Endometrial microvascular endothelial cells (primary cell): ENCODE results near the gene ARL5A. TPM values are rescaled to one million over a fixed set of nuclear protein-coding genes. Genes with fewer than 3 reads are reported as not detected.

Source experiments
- in situ Hi-C: cut with HindIII; loops from 2 replicates; pipeline ENCODE4 v1.10.0; 2017; ENCODE audit warnings: low sequenced_read_pairs, low pct_unique_long_range_greater_than_20kb; ENCODE audit errors: inconsistent ontology term
- total RNA-seq: library from RNA; depleted of rRNA; stranded (reverse); fragments of >200 nt; gene quantifications from one replicate; pipeline ENCODE4 v1.2.3, GENCODE V29; 2015; ENCODE audit errors: inconsistent ontology term

The ARL5A gene
- total RNA-seq, 1 donor from 2014 or later = 34.0 TPM

DNA sequence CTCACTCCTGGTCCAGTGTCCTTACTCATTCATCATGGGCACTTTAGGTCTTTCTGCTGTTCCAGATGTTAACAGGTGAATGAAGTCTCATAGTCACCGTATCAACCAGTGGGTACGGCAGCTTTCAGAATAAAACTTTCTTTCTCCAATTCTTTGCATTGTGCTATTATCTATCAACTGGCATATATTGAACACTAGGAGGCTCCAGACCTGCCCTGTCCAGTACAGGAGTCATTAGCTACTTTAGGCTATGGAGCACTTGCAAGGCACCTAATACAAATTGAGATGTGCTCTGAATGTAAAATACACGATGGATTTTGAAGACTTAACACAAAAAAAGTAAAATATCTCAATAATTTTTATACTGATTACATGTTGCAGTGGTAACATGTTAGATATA is 50.7 kb downstream of the ARL5A start:
- in situ Hi-C loops = no loop called here

DNA sequence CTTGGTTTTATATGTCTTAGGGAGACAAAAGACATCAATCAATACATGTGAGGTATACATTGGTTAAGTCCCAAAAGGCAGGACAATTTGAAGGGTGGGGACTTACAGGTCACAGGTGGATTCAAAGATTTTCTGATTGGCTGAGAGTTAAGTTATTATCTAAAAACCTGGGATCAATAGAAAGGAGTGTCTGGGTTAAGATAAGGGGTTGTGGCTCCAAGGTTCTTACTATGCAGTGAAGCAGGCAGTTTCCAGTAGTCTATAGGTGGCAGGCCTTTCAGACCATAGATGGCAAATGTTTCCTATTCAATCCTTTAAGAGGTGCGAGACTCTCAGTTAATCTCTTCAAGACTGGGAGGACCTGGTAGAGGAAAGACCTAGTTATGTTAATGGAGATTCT is 51.9 kb downstream of the ARL5A start:
- in situ Hi-C loops = no loop called here

DNA sequence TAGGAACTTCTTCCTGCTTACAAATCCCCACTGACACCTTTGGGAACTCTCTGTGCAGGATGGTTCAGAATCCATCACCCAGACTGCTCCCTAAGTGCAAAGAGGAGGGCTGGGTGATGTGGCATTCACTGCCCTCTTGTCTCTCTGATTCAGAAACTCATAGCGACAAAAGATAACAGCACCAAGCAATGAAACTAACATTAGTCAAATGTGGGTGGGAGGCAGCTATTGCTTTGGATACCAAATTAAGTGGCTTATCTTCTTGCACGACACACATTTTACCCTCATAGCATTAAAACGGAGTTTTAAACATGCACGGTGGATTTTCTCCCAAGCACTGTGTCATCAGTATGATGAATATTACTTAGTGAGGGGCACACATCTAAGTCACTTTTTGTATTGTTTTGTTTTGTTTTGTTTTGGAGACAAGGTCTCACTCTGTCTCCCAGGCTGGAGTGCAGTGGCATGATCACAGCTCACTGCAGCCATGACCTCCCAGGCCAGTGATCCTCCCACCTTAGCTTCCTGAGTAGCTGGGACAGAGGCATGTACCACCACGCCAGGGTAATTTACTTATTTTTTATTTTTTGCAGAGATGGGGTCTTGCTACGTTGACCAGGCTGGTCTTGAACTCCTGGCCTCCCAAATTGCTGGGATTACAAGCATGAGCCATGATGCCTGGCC is 53.0 kb downstream of the ARL5A start:
- in situ Hi-C loops = no loop called here

DNA sequence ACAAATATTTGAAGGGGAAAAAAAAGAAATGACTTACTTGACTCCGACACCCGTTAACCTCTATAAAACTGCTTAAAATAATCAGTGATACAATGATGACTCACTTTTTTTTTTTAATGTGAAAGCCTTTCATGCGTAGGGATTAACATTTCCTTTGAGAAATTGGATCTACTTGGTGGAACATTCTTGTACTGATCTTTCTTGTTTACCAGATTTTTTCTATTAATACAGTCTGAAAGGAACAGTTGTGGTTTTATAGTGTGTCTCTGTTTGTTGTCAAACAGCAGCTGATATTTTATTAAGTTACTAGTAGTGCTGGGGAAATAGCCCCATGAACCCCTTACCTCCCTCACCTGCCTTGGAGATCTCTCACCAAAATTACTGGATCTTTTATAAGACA is 53.7 kb downstream of the ARL5A start:
- in situ Hi-C loops = no loop called here

DNA sequence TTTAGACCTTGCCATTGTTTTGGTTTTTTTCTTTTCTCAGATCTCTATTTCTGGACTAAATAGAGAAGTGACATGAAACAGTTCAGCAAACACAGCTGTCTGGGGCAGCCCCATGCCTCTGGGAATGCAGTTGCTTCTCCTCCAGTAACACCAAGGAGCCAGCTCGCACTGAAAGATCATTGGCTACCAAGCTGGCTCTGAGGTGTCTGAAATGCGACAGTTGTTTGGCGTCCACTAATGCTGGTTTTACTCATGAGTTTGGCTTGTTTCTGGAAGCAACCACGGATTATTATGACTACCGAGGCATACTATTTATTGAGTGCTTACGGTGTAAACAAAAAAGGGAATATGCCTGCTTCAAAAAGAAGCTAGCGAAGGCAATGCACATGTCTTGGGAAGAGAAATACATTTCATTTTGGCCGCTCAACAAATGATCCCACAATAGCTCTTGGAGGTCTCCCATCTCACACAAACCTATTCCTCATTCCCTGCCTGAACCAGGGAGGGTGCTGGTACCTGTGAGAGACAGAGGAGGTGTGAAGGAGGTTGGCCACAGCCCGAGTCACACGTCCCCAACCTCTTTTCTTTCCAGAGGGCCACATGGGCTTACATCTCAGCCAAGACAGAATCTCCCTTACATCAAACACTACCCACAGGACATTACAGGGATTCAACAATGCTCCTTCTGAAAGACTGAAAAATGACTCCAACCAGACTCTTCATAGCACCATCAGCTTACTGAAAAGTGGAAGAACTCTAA is 56.4 kb downstream of the ARL5A start:
- in situ Hi-C loops = no loop called here

DNA sequence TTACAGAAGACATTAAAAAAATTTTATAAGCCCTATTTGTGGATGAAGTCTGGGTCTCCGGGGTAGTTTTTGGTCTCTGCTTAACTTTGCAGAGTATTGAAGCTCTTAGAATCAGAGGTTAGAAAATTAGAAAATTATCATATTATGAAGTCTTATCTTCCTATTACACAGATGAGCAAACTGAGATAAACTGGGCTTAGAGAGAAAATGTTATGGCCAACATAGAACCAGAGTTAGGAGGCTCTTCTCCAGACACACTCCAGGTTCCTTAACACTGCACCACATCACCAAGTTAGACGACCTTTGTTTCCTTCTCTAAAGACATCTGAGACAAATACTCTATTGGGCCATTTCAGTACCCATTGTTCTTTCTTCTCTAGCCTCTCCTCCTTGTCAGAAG is 57.2 kb downstream of the ARL5A start:
- in situ Hi-C loops = no loop called here

DNA sequence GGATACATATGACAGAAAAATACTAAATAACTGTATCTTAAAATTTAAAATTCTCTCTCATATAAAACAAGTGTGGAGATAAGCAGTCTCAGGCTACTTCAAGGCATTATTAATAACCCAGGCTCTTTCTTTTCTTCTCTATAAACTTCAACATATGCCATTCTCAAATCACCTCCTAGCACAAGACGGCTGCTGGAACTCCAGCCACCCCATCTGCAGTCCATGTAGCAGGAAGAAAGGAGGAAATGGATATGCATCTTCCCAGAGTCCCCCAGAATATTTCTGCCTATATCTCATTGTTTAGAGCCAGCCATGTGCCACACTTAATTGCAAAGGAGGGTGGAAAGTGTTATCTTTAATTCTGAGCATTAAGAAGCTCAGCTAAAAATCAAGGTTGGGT is 58.6 kb downstream of the ARL5A start:
- in situ Hi-C loops = no loop called here

DNA sequence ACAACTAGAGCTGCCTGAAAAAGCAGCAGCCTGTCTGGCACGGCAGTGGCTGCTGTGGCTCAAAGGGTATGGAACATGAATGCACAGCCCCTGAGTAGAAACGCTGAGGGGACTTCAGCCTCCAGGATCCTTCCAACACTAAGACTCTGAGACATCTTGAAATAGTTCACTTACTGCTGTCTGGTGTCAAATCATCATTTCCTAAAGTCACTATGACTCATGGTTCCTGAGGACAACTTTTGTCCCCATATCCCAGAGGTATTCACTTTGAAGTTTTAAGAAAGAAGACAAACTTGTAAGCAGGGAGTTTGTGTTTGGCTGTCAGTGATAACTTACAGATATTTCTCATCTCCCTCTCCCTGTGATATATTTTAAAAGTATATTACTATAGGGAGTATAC is 60.7 kb downstream of the ARL5A start:
- in situ Hi-C loops = no loop called here

DNA sequence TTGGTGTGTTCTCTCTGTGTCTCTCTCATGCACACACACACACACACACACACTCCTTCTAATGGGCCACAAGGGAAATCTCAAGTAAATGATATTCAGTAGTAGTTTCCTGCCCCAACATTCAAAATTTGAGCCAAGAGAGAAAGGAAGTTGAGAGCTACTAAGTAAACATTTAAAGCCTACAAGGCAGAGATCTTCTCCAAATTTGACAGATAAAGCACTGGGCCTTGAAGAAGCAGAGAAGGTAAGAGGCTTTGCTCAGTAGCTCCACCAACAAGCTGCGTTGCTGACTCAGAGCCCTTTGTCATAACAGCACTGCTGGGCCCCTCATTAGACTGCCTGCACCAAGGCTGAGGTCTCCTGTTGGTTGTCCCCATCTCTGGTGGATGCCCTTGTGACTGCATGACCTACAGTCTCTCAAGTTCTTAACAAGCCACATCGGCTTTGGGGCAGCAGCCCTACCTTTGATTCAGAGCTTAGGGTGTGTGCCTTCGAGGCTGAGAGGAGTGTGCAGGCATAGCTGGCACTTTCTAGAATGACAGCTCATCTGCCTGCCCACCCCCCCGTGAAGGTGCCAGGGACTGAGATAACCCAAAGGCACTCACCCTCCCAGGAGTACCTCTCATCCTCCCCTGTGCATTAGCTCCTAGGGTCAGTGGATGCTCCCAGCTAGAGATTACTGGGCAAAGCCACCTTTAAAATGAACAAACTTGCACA is 61.6 kb downstream of the ARL5A start:
- in situ Hi-C loops = no loop called here

DNA sequence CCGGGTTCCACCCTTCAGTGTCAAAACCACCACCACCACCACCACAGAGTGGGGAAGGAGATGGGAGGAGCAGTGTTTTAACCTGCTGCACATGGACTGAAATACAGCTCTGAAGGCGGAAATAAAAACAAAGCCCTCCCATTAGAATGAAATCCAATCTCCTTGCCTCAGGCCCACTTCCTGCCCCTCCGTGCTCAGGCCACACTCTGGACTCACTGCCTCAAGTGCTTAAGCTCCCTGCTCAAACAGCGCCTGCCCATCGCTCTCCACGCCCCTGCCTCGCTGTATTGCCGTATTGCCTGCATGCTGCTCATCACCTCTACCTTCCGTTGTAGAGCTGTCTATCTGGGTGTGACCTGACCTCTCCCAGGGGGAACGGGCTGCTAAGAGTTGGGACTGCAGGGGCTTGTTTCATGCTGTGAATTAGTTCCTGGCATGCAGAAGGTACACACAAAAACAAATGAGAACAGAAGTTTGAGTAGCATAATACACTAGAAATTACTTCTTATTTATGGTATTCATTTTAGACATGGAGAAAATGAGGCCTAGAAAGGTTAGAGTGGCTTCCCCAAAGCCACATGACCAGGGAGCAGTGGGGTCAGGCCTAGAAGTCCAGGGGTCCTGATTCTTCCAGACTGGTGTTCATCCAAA is 62.3 kb downstream of the ARL5A start:
- in situ Hi-C loops = no loop called here

DNA sequence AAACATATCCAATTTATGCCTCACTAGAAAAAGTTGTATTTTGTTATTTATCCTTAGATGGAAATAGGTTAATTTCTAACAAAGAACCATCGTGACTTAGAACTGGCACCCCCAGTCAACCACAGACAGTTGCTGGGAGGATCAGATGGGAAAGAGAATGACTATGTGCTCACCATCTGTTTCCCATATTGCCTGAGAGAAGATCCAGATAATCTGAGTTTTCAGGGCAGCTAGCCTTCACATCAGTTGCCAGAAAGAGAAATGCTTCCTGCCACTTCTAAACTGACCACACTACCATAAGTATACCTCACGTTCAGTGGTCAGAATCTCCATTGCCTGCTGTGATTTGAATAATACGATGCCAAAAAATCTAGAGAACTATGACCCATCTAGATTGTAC is 65.5 kb downstream of the ARL5A start:
- in situ Hi-C loops = no loop called here

DNA sequence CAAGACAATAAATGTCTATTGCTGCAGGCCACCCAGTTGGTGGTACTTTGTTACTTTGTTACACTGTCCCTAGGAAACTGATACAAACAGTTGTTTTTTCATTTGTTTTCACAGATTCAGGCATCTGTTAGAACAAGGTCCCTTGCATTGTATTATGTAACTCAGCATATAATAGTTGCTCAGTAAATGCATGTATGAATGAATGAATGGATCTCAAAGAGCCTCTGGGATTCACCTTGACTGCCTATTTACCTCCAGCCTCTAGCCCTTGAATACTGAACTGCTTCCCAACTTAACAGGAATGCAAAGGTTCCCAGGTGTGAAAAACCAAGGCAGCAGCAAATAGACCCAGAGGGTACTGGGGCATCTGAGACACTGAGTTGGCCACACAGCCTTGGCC is 66.5 kb downstream of the ARL5A start:
- in situ Hi-C loops = no loop called here

DNA sequence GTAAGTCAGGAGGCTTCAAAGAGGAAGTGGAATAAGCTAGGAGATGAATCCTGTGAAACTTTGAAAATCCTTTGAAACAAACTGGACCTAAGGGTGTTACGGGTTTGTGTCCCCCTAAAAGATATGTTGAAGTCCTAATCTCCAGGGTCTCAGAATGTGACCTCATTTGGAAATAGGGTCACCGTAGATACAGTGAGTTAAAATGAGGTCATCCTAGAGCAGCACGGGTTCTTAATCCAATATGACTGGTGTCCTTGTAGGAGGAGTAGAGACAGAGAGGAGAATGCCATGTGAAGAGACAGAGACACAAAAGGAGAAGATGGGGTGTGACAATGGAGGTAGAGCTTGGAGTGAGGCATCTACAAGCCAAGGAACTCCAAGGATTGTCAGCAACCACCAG is 67.0 kb downstream of the ARL5A start:
- in situ Hi-C loops = no loop called here

DNA sequence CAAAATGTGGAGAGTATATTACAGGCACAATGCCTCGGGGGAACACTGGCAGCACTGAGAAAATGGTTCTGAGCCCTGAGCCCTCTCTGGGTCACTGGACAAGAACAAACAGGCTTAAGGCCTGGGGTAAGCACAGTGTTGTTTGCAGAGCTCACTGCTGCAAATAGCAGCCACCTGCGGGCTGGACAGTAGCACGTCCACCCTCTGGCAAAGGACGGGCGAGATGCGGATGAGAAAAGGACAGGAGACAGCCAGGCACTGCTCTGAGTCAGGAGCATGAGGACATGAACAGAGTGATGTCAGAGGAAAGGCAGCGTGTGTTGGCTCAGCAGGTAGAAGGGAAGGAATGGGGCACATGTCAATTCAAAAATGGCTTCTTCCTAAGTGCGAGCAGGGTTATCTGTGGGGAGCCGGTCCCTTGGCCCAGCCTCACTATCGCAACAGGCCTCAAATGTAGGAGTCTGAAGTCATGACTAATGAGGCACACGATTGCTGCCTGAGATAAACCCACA is 68.0 kb downstream of the ARL5A start:
- in situ Hi-C loops = no loop called here

DNA sequence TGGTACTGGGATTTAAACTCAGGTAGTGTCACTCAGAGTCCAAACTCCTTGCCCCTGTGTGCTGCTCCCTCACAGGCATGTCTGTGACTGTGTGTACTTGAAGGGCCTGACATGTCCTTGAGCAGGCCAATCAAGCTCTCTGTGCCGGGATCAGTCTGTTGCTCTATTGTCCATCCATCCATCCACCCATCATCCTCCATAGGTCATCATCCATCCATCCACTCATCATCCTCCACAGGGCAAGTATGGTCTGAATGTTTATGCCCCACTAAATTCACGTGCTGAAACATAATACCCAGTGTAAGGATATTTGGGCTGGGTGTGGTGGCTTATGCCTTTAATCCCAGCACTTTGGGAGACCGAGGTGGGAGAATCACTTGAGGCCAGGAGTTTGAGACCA is 69.5 kb downstream of the ARL5A start:
- in situ Hi-C loops = no loop called here

DNA sequence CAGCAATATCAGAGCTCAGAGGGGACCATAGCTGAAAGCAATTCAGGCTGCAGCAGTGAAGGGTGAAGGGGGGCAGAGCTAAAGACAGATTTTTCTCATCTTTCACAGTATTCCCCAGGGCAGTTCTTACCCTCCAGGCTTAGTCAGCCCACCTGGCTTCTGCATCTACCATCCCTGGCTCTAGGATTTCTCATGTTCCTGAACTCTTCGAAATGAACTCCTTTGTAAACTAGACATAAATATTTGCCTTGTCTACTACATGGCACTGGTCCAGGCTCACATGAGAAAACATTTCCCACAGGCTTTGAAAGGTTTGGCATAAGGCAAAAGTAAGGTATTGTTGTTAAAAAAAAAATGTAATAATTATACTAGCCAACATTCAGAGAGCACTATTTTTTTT is 70.4 kb downstream of the ARL5A start:
- in situ Hi-C loops = no loop called here

DNA sequence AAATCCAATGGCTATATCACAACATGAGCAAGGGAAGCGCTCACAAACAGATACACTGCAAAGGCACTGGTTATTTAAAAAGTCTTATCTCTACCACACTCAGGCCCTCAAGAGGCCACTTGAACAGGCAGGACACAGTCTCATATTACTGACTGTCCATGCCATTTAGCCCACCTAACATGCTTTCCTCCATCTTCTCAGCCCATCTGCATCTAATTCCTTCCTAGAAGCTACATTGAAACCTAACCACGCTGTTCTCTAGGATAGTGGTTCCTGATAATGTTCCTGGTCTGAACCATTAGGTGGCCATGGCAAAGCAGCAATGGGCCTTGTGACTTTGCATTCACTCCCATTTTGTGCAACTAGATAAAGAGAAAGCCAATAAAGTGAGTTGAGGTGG is 71.4 kb downstream of the ARL5A start:
- in situ Hi-C loops = no loop called here

DNA sequence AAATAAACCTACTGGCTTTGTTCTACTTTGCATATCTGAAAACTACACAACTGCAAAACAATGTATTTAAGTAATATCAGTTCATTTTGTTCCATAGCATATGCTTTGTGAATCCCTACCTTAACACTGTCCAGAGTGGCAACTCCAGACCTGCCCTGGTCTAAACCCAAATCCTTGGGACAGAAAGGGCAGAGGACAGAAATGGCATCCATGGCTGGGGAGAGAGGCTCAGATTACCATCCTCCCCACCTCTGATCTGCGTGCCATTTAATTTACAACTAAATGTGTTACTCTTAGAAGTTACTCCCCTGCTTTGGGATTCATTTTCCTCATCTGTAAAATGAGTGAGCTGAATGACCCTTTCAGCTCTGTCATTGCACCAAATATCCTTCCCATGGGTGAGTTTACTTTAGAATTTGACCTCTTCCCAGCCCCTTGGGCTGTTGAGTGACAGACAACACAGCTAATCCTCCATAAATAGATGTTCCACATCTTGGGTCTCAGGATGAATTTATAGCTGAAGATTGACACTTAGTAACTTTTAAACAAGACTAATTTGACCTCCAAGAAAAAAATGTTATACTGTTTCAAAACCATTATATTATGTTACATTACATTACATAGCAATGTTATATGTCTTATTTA is 73.8 kb downstream of the ARL5A start:
- in situ Hi-C loops = no loop called here

DNA sequence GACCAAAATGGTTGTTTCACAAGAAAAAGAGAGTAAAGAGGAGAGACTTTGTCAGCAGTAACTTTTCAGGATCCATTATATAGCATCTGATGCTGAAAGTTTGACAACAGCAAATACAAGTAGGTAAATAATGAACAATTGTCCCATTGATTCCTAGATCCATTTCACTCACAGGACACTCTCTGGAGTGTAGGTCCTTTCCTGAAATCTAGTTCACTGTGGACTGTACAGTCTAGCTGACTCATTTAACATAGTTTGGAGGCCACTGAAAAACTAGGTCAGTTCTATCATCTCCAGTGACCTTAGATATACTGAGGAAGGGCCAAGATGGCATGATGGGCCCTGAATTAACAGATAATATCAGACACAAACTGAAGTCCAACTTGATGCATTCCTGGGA is 74.7 kb downstream of the ARL5A start:
- in situ Hi-C loops = no loop called here
